Measurements from ENCODE around the gene ZNF785.

DNA sequence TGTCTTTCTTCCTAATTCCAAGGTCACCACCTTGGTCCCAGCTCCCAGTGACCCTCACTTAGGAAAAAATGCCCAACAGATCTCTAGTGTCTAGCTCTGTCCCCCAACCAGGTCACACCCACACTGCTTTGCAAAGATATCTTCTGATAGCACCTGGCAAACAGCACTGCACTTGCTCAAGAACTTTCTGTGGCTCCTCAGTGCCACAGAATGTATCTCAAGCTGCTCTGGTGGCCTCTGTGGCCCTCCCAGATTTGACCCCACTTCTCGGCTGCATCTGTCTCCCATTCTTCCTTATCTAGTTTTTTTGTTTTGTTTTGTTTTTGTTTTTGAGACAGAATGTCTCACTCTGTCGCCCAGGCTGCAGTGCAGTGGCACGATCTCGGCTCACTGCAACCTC is 19.0 kb downstream of the ZNF785 start:
- TF ChIP-seq JUN (CRISPR knock-in tag; IDR thresholded peaks at IDR 0.05) (no peak), HOXA5 (CRISPR knock-in tag; IDR thresholded peaks at IDR 0.05) (no peak)
